WTC11 (cell line): ENCODE results near the gene ARHGAP26. TPM values are rescaled to one million over a fixed set of nuclear protein-coding genes. Genes with fewer than 3 reads are reported as not detected.

Source experiments
- ATAC-seq: fragments of 200-7000 bp; cut with Tn5 transposase; 2 replicates; pipeline ENCODE4 v1.10.0; 2021; ENCODE audit warnings: mild to moderate bottlenecking, moderate library complexity
- CTCF ChIA-PET: fragments of 300-600 bp; sonication (Branson Sonifier 250); formaldehyde crosslinking; loops from one replicate; lab custom pipeline; 2021; ENCODE audit warnings: antibody characterized with exemption; lab: Charles Lee
- POLR2A ChIA-PET: fragments of 350-600 bp; sonication (Branson Sonifier 250); formaldehyde crosslinking; loops from one replicate; lab custom pipeline; 2021; ENCODE audit warnings: antibody characterized with exemption; lab: Charles Lee
- DNase-seq: peaks from one replicate; pipeline ENCODE4 v3.0.0; 2021; ENCODE audit warnings: low spot score
- H3K27ac Mint-ChIP-seq: 2 replicates; pipeline ENCODE4 v1.8.0; 2021; ENCODE audit warnings: mixed read lengths
- H3K27me3 Mint-ChIP-seq: 2 replicates; pipeline ENCODE4 v1.8.0; 2021; ENCODE audit warnings: low read depth, mild to moderate bottlenecking, moderate library complexity, mixed read lengths
- H3K36me3 Mint-ChIP-seq: 2 replicates; pipeline ENCODE4 v1.8.0; 2021; ENCODE audit warnings: mixed read lengths
- H3K4me1 Mint-ChIP-seq: 2 replicates; pipeline ENCODE4 v1.8.0; 2022; ENCODE audit warnings: mixed read lengths
- H3K4me3 Mint-ChIP-seq: 2 replicates; pipeline ENCODE4 v1.8.0; 2021; ENCODE audit warnings: mild to moderate bottlenecking, moderate library complexity, mixed read lengths
- H3K9me3 Mint-ChIP-seq: 2 replicates; pipeline ENCODE4 v1.8.0; 2021; ENCODE audit warnings: mixed read lengths
- ARID4B ChIP-seq: sonication (generic); formaldehyde crosslinking; IDR thresholded peaks from 2 replicates; pipeline ENCODE4 v1.8.0; 2023; ENCODE audit warnings: missing genetic modification reagents, mild to moderate bottlenecking, borderline replicate concordance
- CREB1 ChIP-seq: sonication (generic); formaldehyde crosslinking; IDR thresholded peaks from 2 replicates; pipeline ENCODE4 v1.8.0; 2023; ENCODE audit warnings: mild to moderate bottlenecking, missing genetic modification reagents
- ERG ChIP-seq: fragments of 250-450 bp; sonication (Bioruptor Pico); IDR thresholded peaks from 2 replicates; pipeline ENCODE4 v1.8.0; 2021; ENCODE audit warnings: mild to moderate bottlenecking
- IRF2 ChIP-seq: sonication (generic); formaldehyde crosslinking; IDR thresholded peaks from 2 replicates; pipeline ENCODE4 v1.8.0; 2022; ENCODE audit warnings: low read depth, missing genetic modification reagents, borderline replicate concordance
- MYBL2 ChIP-seq: sonication (generic); formaldehyde crosslinking; IDR thresholded peaks from 2 replicates; pipeline ENCODE4 v1.8.1; 2023; ENCODE audit warnings: mild to moderate bottlenecking, moderate library complexity, missing genetic modification reagents
- NFYB ChIP-seq: sonication (generic); formaldehyde crosslinking; conservative IDR thresholded peaks from 2 replicates; pipeline ENCODE4 v1.8.0; 2022; ENCODE audit warnings: low read depth, missing genetic modification reagents
- TEAD4 ChIP-seq: sonication (generic); formaldehyde crosslinking; IDR thresholded peaks from 2 replicates; pipeline ENCODE4 v1.8.0; 2022; ENCODE audit warnings: mild to moderate bottlenecking, missing genetic modification reagents
- ZBTB43 ChIP-seq: sonication (generic); formaldehyde crosslinking; IDR thresholded peaks from 2 replicates; pipeline ENCODE4 v1.8.1; 2023; ENCODE audit warnings: mild to moderate bottlenecking, missing genetic modification reagents
- ZNF121 ChIP-seq: sonication (generic); formaldehyde crosslinking; IDR thresholded peaks from 2 replicates; pipeline ENCODE4 v1.8.0; 2023; ENCODE audit warnings: missing genetic modification reagents
- ZNF232 ChIP-seq: sonication (generic); formaldehyde crosslinking; IDR thresholded peaks from 2 replicates; pipeline ENCODE4 v1.8.0; 2022; ENCODE audit warnings: mild to moderate bottlenecking, missing genetic modification reagents
- ZNF263 ChIP-seq: sonication (generic); formaldehyde crosslinking; IDR thresholded peaks from 2 replicates; pipeline ENCODE4 v1.8.1; 2022; ENCODE audit warnings: low read depth, mild to moderate bottlenecking, moderate library complexity, missing genetic modification reagents
- ZNF423 ChIP-seq: fragments of 250-450 bp; sonication (Bioruptor Pico); IDR thresholded peaks from 2 replicates; pipeline ENCODE4 v2.1.2; 2022; ENCODE audit warnings: mild to moderate bottlenecking, moderate library complexity
- total RNA-seq: library from RNA; stranded (reverse); gene quantifications from 3 replicates; pipeline ENCODE4 v1.2.3, GENCODE V29; 2021
- TF ChIP-seq, protein P1 (sequence below): sonication (generic); formaldehyde crosslinking; IDR thresholded peaks from 2 replicates; pipeline ENCODE4 v1.8.1; 2022; ENCODE audit warnings: mild to moderate bottlenecking, missing genetic modification reagents, moderate library complexity, borderline replicate concordance
- TF ChIP-seq, protein P2 (sequence below): sonication (generic); formaldehyde crosslinking; IDR thresholded peaks from 2 replicates; pipeline ENCODE4 v1.8.0; 2023; ENCODE audit warnings: mild to moderate bottlenecking, missing genetic modification reagents
- TF ChIP-seq, protein P3 (sequence below): sonication (generic); formaldehyde crosslinking; IDR thresholded peaks from 2 replicates; pipeline ENCODE4 v1.8.1; 2023; ENCODE audit warnings: mild to moderate bottlenecking, missing genetic modification reagents, moderate library complexity
- TF ChIP-seq, protein P4 (sequence below): sonication (generic); formaldehyde crosslinking; IDR thresholded peaks from 2 replicates; pipeline ENCODE4 v1.8.0; 2022; ENCODE audit warnings: mild to moderate bottlenecking, missing genetic modification reagents
- TF ChIP-seq, protein P5 (sequence below): sonication (generic); formaldehyde crosslinking; IDR thresholded peaks from 2 replicates; pipeline ENCODE4 v1.8.0; 2022; ENCODE audit warnings: mild to moderate bottlenecking, missing genetic modification reagents

Gene ARHGAP26
- total RNA-seq, 1 experiment from 2014 or later, result 22.3 TPM

DNA sequence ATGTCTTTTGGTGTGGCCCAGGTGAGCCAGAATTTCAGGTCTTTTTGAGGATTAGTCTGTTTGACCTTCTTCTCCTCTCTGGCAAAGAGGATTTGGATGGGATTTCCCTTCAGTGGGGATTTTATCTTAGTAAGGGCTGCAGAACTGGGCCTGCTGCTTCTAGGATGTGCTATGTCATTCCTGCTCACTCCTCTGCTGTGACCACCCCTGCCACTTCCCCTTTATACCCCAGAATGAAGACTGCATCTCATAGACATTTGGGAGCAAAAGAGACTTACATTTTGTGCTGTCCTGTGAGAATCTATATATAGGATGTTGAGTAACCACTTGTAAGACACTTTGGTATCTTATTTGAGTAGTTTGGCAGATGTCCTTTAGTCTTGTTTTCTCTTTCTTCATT lies 76.2 kb downstream of the ARHGAP26 start:
- TF ChIP-seq ZNF232 (CRISPR knock-in tag) (no peak), ZBTB43 (CRISPR knock-in tag) (no peak), MYBL2 (CRISPR knock-in tag) (no peak), ZNF423 (CRISPR knock-in tag) (no peak), IRF2 (no peak)
- TF ChIP-seq, protein P1, sequence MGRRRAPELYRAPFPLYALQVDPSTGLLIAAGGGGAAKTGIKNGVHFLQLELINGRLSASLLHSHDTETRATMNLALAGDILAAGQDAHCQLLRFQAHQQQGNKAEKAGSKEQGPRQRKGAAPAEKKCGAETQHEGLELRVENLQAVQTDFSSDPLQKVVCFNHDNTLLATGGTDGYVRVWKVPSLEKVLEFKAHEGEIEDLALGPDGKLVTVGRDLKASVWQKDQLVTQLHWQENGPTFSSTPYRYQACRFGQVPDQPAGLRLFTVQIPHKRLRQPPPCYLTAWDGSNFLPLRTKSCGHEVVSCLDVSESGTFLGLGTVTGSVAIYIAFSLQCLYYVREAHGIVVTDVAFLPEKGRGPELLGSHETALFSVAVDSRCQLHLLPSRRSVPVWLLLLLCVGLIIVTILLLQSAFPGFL (CRISPR knock-in tag), result no peak
- Mint-ChIP-seq H3K4me3 (no peak overlapping the region), H3K27me3 (no peaks in the 10 kb centered on the region), H3K9me3 (no peaks in the 10 kb centered on the region), H3K36me3 (no peaks in the 10 kb centered on the region), H3K27ac (no peak overlapping the region; the same call in 1 of the 2 replicates), H3K4me1 (peaks cover 57% of the 10 kb centered on the region)
- ChIA-PET POLR2A (no interaction called here), CTCF (interaction anchor here (0.9 to 3.6 kb wide), 3 partner anchors 21 to 42 kb away, joined by 3 to 17 read pairs (median 5); no protein-coding TSS in a partner anchor)
- DNase-seq (no peak), ATAC-seq (no peak)

DNA sequence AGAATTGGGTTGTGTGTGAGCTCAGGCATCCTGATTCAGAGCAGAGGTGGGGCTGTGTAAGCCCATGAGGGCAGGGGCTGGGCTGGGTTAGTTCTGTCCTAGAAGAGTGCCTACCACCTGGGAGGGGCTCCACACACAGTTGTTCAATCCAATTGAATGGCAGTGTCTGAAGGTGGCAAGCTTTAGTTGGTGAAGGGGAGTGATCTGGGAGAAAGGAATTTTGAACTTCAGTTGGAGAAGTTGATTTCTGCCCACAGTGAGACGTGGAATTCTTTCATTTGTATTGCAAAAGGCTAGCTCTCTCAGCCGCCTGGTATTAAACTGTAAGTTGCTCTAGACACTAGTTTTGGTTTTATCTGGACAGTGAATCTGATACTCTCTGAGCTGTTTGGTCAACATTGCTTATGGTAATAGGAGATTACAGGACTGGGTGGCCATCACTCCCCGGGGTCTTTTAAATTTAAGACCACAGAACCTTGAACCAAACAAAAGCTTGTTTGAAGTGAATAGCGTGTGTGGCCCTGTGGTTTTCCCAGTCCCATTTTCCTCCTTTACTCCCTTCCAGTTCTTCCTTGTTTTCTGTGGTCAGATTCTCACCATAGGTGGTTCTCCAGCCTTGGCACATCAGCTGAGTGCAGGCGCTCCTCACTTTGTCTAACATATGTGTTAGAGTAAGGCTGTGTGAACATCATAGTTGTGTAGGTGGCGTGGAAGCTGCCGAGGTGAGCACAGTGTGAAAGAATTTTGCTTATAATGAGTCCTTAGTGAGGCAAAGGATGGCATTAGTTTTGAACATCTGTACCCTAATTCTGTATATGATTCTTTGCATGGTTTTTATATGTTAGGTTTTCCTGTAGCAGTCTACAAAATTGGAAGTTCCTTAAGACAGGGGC lies 78.0 kb downstream of the ARHGAP26 start:
- H3K27me3 Mint-ChIP-seq, result no peaks in the 10 kb centered on the region
- ChIA-PET POLR2A (no interaction called here), CTCF (interaction anchor here (0.6 to 2.0 kb wide), 7 partner anchors 13 to 193 kb away, joined by 3 to 13 read pairs (median 3); no protein-coding TSS in a partner anchor)
- no peak overlapping the region for H3K4me3 Mint-ChIP-seq
- peak overlapping the region; percentile 41; the same call in 1 of the 2 replicates for H3K27ac Mint-ChIP-seq
- no peaks in the 10 kb centered on the region for H3K36me3 Mint-ChIP-seq
- H3K4me1 Mint-ChIP-seq, result peaks cover 64% of the 10 kb centered on the region
- TF ChIP-seq TEAD4 (CRISPR knock-in tag) (no peak), ZNF121 (CRISPR knock-in tag) (no peak)
- DNase-seq (no peak), ATAC-seq (peak; percentile 43)
- no peaks in the 10 kb centered on the region for H3K9me3 Mint-ChIP-seq

GRCh38 chr5:142849466-142849865 lies 79.3 kb downstream of the ARHGAP26 start:
- Mint-ChIP-seq H3K4me1 (peaks cover 64% of the 10 kb centered on the region), H3K27ac (peak overlapping the region; percentile 75), H3K27me3 (no peaks in the 10 kb centered on the region), H3K36me3 (no peaks in the 10 kb centered on the region), H3K9me3 (no peaks in the 10 kb centered on the region), H3K4me3 (no peak overlapping the region)
- POLR2A ChIA-PET, result no interaction called here
- no peak for DNase-seq
- no peak for ATAC-seq
- CTCF ChIA-PET, result interaction anchor here (1.3 kb wide), 1 partner anchor 101 kb away, joined by 3 read pairs; no protein-coding TSS in a partner anchor
- TF ChIP-seq NFYB, result no peak
- no peak for TF ChIP-seq ZNF263 (CRISPR knock-in tag)
- TF ChIP-seq, protein P2, sequence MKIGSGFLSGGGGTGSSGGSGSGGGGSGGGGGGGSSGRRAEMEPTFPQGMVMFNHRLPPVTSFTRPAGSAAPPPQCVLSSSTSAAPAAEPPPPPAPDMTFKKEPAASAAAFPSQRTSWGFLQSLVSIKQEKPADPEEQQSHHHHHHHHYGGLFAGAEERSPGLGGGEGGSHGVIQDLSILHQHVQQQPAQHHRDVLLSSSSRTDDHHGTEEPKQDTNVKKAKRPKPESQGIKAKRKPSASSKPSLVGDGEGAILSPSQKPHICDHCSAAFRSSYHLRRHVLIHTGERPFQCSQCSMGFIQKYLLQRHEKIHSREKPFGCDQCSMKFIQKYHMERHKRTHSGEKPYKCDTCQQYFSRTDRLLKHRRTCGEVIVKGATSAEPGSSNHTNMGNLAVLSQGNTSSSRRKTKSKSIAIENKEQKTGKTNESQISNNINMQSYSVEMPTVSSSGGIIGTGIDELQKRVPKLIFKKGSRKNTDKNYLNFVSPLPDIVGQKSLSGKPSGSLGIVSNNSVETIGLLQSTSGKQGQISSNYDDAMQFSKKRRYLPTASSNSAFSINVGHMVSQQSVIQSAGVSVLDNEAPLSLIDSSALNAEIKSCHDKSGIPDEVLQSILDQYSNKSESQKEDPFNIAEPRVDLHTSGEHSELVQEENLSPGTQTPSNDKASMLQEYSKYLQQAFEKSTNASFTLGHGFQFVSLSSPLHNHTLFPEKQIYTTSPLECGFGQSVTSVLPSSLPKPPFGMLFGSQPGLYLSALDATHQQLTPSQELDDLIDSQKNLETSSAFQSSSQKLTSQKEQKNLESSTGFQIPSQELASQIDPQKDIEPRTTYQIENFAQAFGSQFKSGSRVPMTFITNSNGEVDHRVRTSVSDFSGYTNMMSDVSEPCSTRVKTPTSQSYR (CRISPR knock-in tag), result no peak
- TF ChIP-seq CREB1 (CRISPR knock-in tag), result no peak
- TF ChIP-seq, protein P3, sequence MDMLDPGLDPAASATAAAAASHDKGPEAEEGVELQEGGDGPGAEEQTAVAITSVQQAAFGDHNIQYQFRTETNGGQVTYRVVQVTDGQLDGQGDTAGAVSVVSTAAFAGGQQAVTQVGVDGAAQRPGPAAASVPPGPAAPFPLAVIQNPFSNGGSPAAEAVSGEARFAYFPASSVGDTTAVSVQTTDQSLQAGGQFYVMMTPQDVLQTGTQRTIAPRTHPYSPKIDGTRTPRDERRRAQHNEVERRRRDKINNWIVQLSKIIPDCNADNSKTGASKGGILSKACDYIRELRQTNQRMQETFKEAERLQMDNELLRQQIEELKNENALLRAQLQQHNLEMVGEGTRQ (CRISPR knock-in tag), result no peak
- TF ChIP-seq, protein P4, sequence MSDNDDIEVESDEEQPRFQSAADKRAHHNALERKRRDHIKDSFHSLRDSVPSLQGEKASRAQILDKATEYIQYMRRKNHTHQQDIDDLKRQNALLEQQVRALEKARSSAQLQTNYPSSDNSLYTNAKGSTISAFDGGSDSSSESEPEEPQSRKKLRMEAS, result no peak
- TF ChIP-seq ARID4B (CRISPR knock-in tag), result no peak
- no peak for TF ChIP-seq ERG
- TF ChIP-seq, protein P5, sequence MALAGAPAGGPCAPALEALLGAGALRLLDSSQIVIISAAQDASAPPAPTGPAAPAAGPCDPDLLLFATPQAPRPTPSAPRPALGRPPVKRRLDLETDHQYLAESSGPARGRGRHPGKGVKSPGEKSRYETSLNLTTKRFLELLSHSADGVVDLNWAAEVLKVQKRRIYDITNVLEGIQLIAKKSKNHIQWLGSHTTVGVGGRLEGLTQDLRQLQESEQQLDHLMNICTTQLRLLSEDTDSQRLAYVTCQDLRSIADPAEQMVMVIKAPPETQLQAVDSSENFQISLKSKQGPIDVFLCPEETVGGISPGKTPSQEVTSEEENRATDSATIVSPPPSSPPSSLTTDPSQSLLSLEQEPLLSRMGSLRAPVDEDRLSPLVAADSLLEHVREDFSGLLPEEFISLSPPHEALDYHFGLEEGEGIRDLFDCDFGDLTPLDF (CRISPR knock-in tag), result no peak
